Stomach (tissue), 19 donors: ENCODE measurements around the gene GAPVD1. TPM values are rescaled to one million over a fixed set of nuclear protein-coding genes. Genes with fewer than 3 reads are reported as not detected.
"Not testable (repeated sequence)": the region's sequence is repeated elsewhere in the genome, so short reads cannot be mapped to it uniquely, and the experiment has no call there.

Source experiments
- DNase-seq, 2 donors: peaks; one replicate each; pipeline versions ENCODE4 v3.0.0 to v3.0.0-alpha.2; 2013 to 2019
- H3K27ac ChIP-seq, 5 donors: fragments of 200-600 bp in 4 of 5; sonication (generic) in 4 of 5; one replicate each; pipeline ENCODE4 v1.5.1; 2013 to 2019; ENCODE audit warnings: mild to moderate bottlenecking in 1 of 5, moderate library complexity in 1 of 5
- H3K27me3 ChIP-seq, 3 donors: fragments of 200-600 bp; sonication (generic); one replicate each; pipeline ENCODE4 v1.5.1; 2017 to 2019; ENCODE audit warnings: mixed run types in 1 of 3
- H3K36me3 ChIP-seq, 4 donors: fragments of 200-600 bp; sonication (generic); 1 replicate in 3 of 4; 2 replicates in 1 of 4; pipeline ENCODE4 v1.5.1; 2016 to 2019
- H3K4me1 ChIP-seq, 4 donors: fragments of 200-600 bp; sonication (generic); one replicate each; pipeline ENCODE4 v1.5.1; 2016 to 2019
- H3K4me3 ChIP-seq, 4 donors: fragments of 200-600 bp; sonication (generic) in 3 of 4; one replicate each; pipeline ENCODE4 v1.5.1; 2016 to 2019; ENCODE audit warnings: mild to moderate bottlenecking in 1 of 4
- H3K9me3 ChIP-seq, 4 donors: fragments of 200-600 bp; sonication (generic); one replicate each; pipeline ENCODE4 v1.5.1; 2016 to 2019
- CTCF ChIP-seq, 7 experiments: fragments of 450-650 bp in 4 of 7; fragments of 200-600 bp in 3 of 7; sonication (generic) in 3 of 7; IDR thresholded peaks; one replicate each; pipeline ENCODE4 v1.5.1; 2016 to 2019; ENCODE audit warnings: antibody characterized with exemption in 7 of 7, control low read depth in 2 of 7, mild to moderate bottlenecking in 1 of 7
- EP300 ChIP-seq: sonication (generic); formaldehyde crosslinking; IDR thresholded peaks from one replicate; pipeline ENCODE4 v1.6.1; 2017; ENCODE audit warnings: antibody characterized with exemption
- POLR2A ChIP-seq, 4 donors: fragments of 450-650 bp; IDR thresholded peaks; one replicate each; pipeline ENCODE4 v1.6.1; 2016; ENCODE audit warnings: antibody characterized with exemption in 4 of 4, control low read depth in 2 of 4, mild to moderate bottlenecking in 1 of 4, moderate library complexity in 1 of 4
- POLR2AphosphoS5 ChIP-seq, 3 donors: sonication (generic); formaldehyde crosslinking; IDR thresholded peaks; one replicate each; pipeline ENCODE4 v1.6.1; 2016; ENCODE audit warnings: antibody characterized with exemption in 3 of 3
- WGBS, 5 donors: extraction: QIAGEN DNeasy Blood & Tissue Kit in 3 of 5; methylation state at CpG; one replicate each; pipeline versions ENCODE4 v1.1.5 to v1.1.7; 2013 to 2018; 5-methylcytosine and 5-hydroxymethylcytosine counted together
- intact Hi-C: fragments of 100-400 bp; cut with DNase I; formaldehyde crosslinking; loops from one replicate; pipeline ENCODE4 v1.15.1; 2023; ENCODE audit warnings: low total_unique reads
- long read RNA-seq, 10 donors: transcript quantifications; one replicate each; lab custom pipeline, GENCODE V29; 2026
- polyA plus RNA-seq, 3 donors: library from polyadenylated mRNA; stranded (reverse); fragments of 200-250 nt; gene quantifications; one replicate each; pipeline ENCODE4 v1.2.3, GENCODE V29; 2013
- total RNA-seq, 5 donors: library from RNA; depleted of rRNA; stranded (reverse); fragments of >200 nt; gene quantifications; one replicate each; pipeline versions ENCODE4 v1.1.0 to v1.2.3, GENCODE V29; 2014 to 2016
- donor health status: healthy with polysubstance abuse.
- donor health status: Bipolar disorder and iron deficiency.
- donor health status: healthy.

The GAPVD1 gene
- total RNA-seq: 100 to 1,000 TPM in 2 of 5 donors, 10 to 100 TPM in 3; 25.1 to 140 (median 42.6) TPM
- 1 to 10 TPM; 3.9 to 5.0 (median 4.5) TPM for polyA plus RNA-seq
- long read RNA-seq, donor 1: 0 reads
- long read RNA-seq, donor 2, partial matches to known transcripts: 5 of 5 reads
- long read RNA-seq, donor 2, other reads (novel, unspliced or antisense): 0 of 5 reads
- long read RNA-seq, donor 3: 0 reads
- long read RNA-seq, donor 4: 0 reads
- long read RNA-seq, donor 5: 0 reads
- long read RNA-seq, donor 6, partial matches to known transcripts: 10 of 12 reads
- long read RNA-seq, donor 6, other reads (novel, unspliced or antisense): 0 of 12 reads
- long read RNA-seq, donor 7, partial matches to known transcripts: 0 of 1 reads
- long read RNA-seq, donor 7, other reads (novel, unspliced or antisense): 0 of 1 reads
- long read RNA-seq, donor 8: 0 reads
- long read RNA-seq, donor 9: 0 reads
- long read RNA-seq, donor 10: 0 reads

GRCh38 chr9:125261501-125262293, at the start of gene GAPVD1:
Gene GAPVD1, plus strand, starts transcription at chr9:125261826. Its CDS starts 37,096 bp downstream, at chr9:125298922.
- peak; percentile 30 to 68 (median 67) for TF ChIP-seq POLR2AphosphoS5 (IDR thresholded peaks at IDR 0.05)
- no peak for TF ChIP-seq EP300
- peak in 4 of 7 experiments; percentile 17 to 57 (median 30) for TF ChIP-seq CTCF (IDR thresholded peaks at IDR 0.05)
- TF ChIP-seq POLR2A (IDR thresholded peaks at IDR 0.05): no peak
- WGBS, 5 donors: 1 to 3% (median 1%) methylated on average over 39 to 72 of the region's 72 CpGs
- intact Hi-C loops: no loop called here
- no peaks in the 10 kb centered on the region for H3K9me3 ChIP-seq
- H3K4me3 ChIP-seq: peak within 1 kb of the TSS; percentile 89 to 100 (median 98)
- no peaks in the 10 kb centered on the region for H3K27me3 ChIP-seq
- H3K4me1 ChIP-seq: peaks cover 15 to 41% (median 26%) of the 10 kb centered on the region in 4 donors
- peak; percentile 89 to 97 for DNase-seq
- H3K36me3 ChIP-seq: peaks cover 0 to 9% (median 6%) of the 10 kb centered on the region in 4 donors
- H3K27ac ChIP-seq: peak within 1 kb of the TSS; percentile 67 to 93 (median 86)

GRCh38 chr9:125214186-125214585, 47.4 kb upstream of the GAPVD1 start:
- TF ChIP-seq POLR2AphosphoS5 (IDR thresholded peaks at IDR 0.05) (no peak), CTCF (IDR thresholded peaks at IDR 0.05) (no peak), EP300 (no peak), POLR2A (IDR thresholded peaks at IDR 0.05) (no peak)
- Histone ChIP-seq H3K4me3 (no peak overlapping the region), H3K36me3 (peaks cover 4 to 70% (median 63%) of the 10 kb centered on the region in 4 donors), H3K9me3 (no peaks in the 10 kb centered on the region), H3K27me3 (no peaks in the 10 kb centered on the region), H3K4me1 (no peaks in the 10 kb centered on the region), H3K27ac (no peak overlapping the region)
- DNase-seq: no peak
- 80 to 91% (median 84%) methylated on average over 5 of the region's 5 CpGs for WGBS, 5 donors
- intact Hi-C loops: no loop called here

- intact Hi-C loops: no loop called here
- H3K36me3 ChIP-seq: peaks cover 0 to 71% (median 59%) of the 10 kb centered on the region in 4 donors
- H3K4me3 ChIP-seq: no peak overlapping the region
Observed at GRCh38 chr9:125218621-125219020, 43.0 kb upstream of the GAPVD1 start.

GRCh38 chr9:125224858-125225257, 36.8 kb upstream of the GAPVD1 start:
- intact Hi-C loops, H3K27me3 ChIP-seq, H3K4me3 ChIP-seq, H3K4me1 ChIP-seq, H3K27ac ChIP-seq, DNase-seq, H3K9me3 ChIP-seq: not testable (repeated sequence)
- H3K36me3 ChIP-seq: peaks cover 5 to 82% (median 70%) of the 10 kb centered on the region in 4 donors

More at GRCh38 chr9:125218621-125219020, 43.0 kb upstream of the GAPVD1 start:
- no peaks in the 10 kb centered on the region for H3K4me1 ChIP-seq
- DNase-seq: no peak
- H3K9me3 ChIP-seq: no peaks in the 10 kb centered on the region
- no peaks in the 10 kb centered on the region for H3K27me3 ChIP-seq
- TF ChIP-seq CTCF (IDR thresholded peaks at IDR 0.05) (no peak), POLR2A (IDR thresholded peaks at IDR 0.05) (no peak), POLR2AphosphoS5 (IDR thresholded peaks at IDR 0.05) (no peak), EP300 (no peak)
- no peak overlapping the region for H3K27ac ChIP-seq
- 88 to 99% (median 98%) methylated on average over 3 of the region's 3 CpGs for WGBS, 5 donors
